Lower lobe of right lung (tissue), 2 donors: ENCODE results near the gene DKK2. TPM values are rescaled to one million over a fixed set of nuclear protein-coding genes. Genes with fewer than 3 reads are reported as not detected.

Experiments
- ATAC-seq, 2 donors: fragments of 200-7000 bp; cut with Tn5 transposase; one replicate each; pipeline ENCODE4 v1.9.1; 2020 to 2022; ENCODE audit warnings: mild to moderate bottlenecking in 2 of 2, moderate library complexity in 2 of 2
- DNase-seq: peaks from one replicate; pipeline ENCODE4 v3.0.0-alpha.2; 2020
- H3K27ac ChIP-seq: fragments of 200-600 bp; one replicate; pipeline ENCODE4 v1.8.0; 2022
- H3K27me3 ChIP-seq: fragments of 200-600 bp; one replicate; pipeline ENCODE4 v1.8.0; 2022; ENCODE audit warnings: low read depth
- H3K36me3 ChIP-seq: fragments of 200-600 bp; one replicate; pipeline ENCODE4 v1.8.0; 2022; ENCODE audit warnings: mild to moderate bottlenecking
- H3K4me1 ChIP-seq: fragments of 200-600 bp; one replicate; pipeline ENCODE4 v1.8.0; 2022
- H3K4me3 ChIP-seq: fragments of 200-600 bp; one replicate; pipeline ENCODE4 v1.8.0; 2022; ENCODE audit warnings: mild to moderate bottlenecking
- H3K9me3 ChIP-seq: fragments of 200-600 bp; one replicate; pipeline ENCODE4 v1.8.0; 2022
- CTCF ChIP-seq: fragments of 200-600 bp; IDR thresholded peaks from one replicate; pipeline ENCODE4 v1.8.0; 2022; ENCODE audit warnings: antibody characterized with exemption, mild to moderate bottlenecking
- intact Hi-C: fragments of 100-400 bp; cut with DNase I; formaldehyde crosslinking; loops from one replicate; pipeline ENCODE4 v1.11.0; 2022
- total RNA-seq: library from RNA; stranded (reverse); fragmentation: NEBNext Ultra II Directional; extraction: Animal tissue kit (Norgen Biotek cat#: 25700); gene quantifications from one replicate; pipeline ENCODE4 v1.2.1, GENCODE V29; 2021
- donor health status: DM: no; HTN: yes; CAD: no; lungs with severe emphysema.

Gene DKK2
- total RNA-seq, 1 donor from 2014 or later: 11.9 TPM

GRCh38 chr4:106979476-106979875 lies 56.6 kb downstream of the DKK2 start:
- Histone ChIP-seq H3K36me3 (no peaks in the 10 kb centered on the region), H3K4me3 (no peak overlapping the region), H3K4me1 (no peaks in the 10 kb centered on the region), H3K9me3 (no peaks in the 10 kb centered on the region), H3K27me3 (no peaks in the 10 kb centered on the region), H3K27ac (no peak overlapping the region)
- no peak for DNase-seq
- ATAC-seq: no peak
- no peak for TF ChIP-seq CTCF
- intact Hi-C loops: no loop called here

GRCh38 chr4:106978046-106978774 lies 57.9 kb downstream of the DKK2 start:
- ATAC-seq (no peak), DNase-seq (no peak)
- Histone ChIP-seq H3K9me3 (no peaks in the 10 kb centered on the region), H3K4me1 (no peaks in the 10 kb centered on the region), H3K36me3 (no peaks in the 10 kb centered on the region), H3K27me3 (no peaks in the 10 kb centered on the region), H3K4me3 (no peak overlapping the region), H3K27ac (no peak overlapping the region)
- no peak for TF ChIP-seq CTCF
- intact Hi-C loops: no loop called here

- no peaks in the 10 kb centered on the region for H3K27me3 ChIP-seq
- ATAC-seq (no peak), DNase-seq (no peak)
- H3K9me3 ChIP-seq: no peaks in the 10 kb centered on the region
- no peak overlapping the region for H3K27ac ChIP-seq
- no peaks in the 10 kb centered on the region for H3K4me1 ChIP-seq
- no peak overlapping the region for H3K4me3 ChIP-seq
- no peaks in the 10 kb centered on the region for H3K36me3 ChIP-seq
- intact Hi-C loops: no loop called here
- no peak for TF ChIP-seq CTCF
Measured at GRCh38 chr4:106971636-106972035, 64.5 kb downstream of the DKK2 start.

- Histone ChIP-seq H3K27ac (no peak overlapping the region), H3K36me3 (no peaks in the 10 kb centered on the region), H3K27me3 (no peaks in the 10 kb centered on the region), H3K4me3 (no peak overlapping the region), H3K9me3 (no peaks in the 10 kb centered on the region), H3K4me1 (no peaks in the 10 kb centered on the region)
- TF ChIP-seq CTCF: no peak
- no peak for ATAC-seq
- intact Hi-C loops: no loop called here
- no peak for DNase-seq
Measured at GRCh38 chr4:106967892-106968291, 68.2 kb downstream of the DKK2 start.

GRCh38 chr4:106953036-106953705 lies 82.9 kb downstream of the DKK2 start:
- Histone ChIP-seq H3K27ac (no peak overlapping the region), H3K9me3 (no peaks in the 10 kb centered on the region), H3K36me3 (no peaks in the 10 kb centered on the region), H3K27me3 (no peaks in the 10 kb centered on the region), H3K4me1 (no peaks in the 10 kb centered on the region), H3K4me3 (no peak overlapping the region)
- intact Hi-C loops: no loop called here
- DNase-seq (no peak), ATAC-seq (no peak)
- TF ChIP-seq CTCF: no peak
